Muscle layer of colon (tissue), 2 donors: Measurements from ENCODE around the gene MXRA7.

ENCODE experiments used
- H3K27ac ChIP-seq: one replicate; pipeline ENCODE4 v1.7.0; 2013; ENCODE audit warnings: low read depth, mild to moderate bottlenecking, low read length, moderate library complexity
- H3K27me3 ChIP-seq, 2 donors: one replicate each; pipeline ENCODE4 v1.7.0; 2013; ENCODE audit warnings: low read length in 2 of 2, mild to moderate bottlenecking in 2 of 2; ENCODE audit not compliant: insufficient read depth in 2 of 2, control insufficient read depth in 1 of 2
- H3K36me3 ChIP-seq: one replicate; pipeline ENCODE4 v1.7.0; 2013; ENCODE audit warnings: mild to moderate bottlenecking, low read length; ENCODE audit not compliant: insufficient read depth
- H3K4me1 ChIP-seq: one replicate; pipeline ENCODE4 v1.7.0; 2013; ENCODE audit warnings: mild to moderate bottlenecking, low read length; ENCODE audit not compliant: insufficient read depth
- H3K4me3 ChIP-seq, 2 donors: one replicate each; pipeline ENCODE4 v1.7.0; 2013; ENCODE audit warnings: low read length in 2 of 2, low read depth in 1 of 2, mild to moderate bottlenecking in 1 of 2, moderate library complexity in 1 of 2
- H3K9ac ChIP-seq: one replicate; pipeline ENCODE4 v1.7.0; 2013; ENCODE audit warnings: low read length
- H3K9me3 ChIP-seq: one replicate; pipeline ENCODE4 v1.7.0; 2013; ENCODE audit warnings: mild to moderate bottlenecking, low read length
- donor health status: abdominal sarcoma.
- donor health status: Adenocarcinoma of cecum.

MXRA7 gene

DNA sequence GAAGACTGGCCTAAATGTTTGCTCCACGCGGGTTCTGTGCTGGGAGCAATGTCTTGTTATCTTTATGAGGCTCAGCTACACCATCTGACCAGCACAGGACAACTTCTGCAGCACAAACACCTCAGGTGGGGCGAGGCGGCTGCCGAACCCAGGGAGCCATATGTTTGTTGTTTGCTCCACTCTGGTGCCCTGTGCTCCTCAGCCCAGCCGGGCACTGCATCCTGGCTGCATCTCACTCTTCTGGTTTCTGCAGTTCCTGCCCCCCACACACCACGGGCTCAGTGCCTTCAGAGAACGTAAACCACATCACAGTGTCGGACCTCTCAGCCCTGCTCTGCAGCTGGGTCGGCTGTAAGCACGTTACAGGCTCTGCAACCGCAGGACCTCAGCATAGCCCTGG, 32.4 kb downstream of the MXRA7 start:
- Histone ChIP-seq H3K4me1 (peaks cover 29% of the 10 kb centered on the region), H3K27ac (no peak overlapping the region), H3K4me3 (no peak overlapping the region), H3K27me3 (no peaks in the 10 kb centered on the region), H3K9ac (no peak overlapping the region), H3K36me3 (peaks cover 22% of the 10 kb centered on the region), H3K9me3 (no peaks in the 10 kb centered on the region)

DNA sequence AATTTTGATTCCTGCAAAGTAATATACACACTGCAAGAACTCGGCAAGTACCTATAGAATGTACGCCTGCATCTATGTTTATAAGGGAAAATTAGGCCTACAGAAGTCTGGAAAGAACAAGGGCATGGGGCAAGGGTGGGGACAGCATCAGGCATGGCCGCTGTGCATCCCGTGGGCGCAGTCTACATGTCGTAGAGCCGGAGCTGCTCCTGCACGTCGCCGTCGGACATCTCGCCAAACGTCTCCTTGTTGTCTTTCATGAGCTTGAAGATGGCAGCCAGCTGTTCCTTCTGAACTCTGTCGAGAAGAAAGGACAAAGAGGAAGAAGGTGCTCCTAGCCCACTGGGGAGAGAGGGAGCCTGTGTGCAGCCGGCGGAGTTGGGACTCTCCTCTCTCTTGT, 33.4 kb downstream of the MXRA7 start:
- Histone ChIP-seq H3K27me3 (no peaks in the 10 kb centered on the region), H3K27ac (no peak overlapping the region)

GRCh38 chr17:76676629-76677028, 34.1 kb downstream of the MXRA7 start:
- Histone ChIP-seq H3K4me1 (peaks cover 19% of the 10 kb centered on the region), H3K9ac (no peak overlapping the region), H3K27ac (no peak overlapping the region), H3K9me3 (no peaks in the 10 kb centered on the region), H3K36me3 (peaks cover 17% of the 10 kb centered on the region), H3K4me3 (no peak overlapping the region), H3K27me3 (no peaks in the 10 kb centered on the region)

More for the DNA sequence above, 33.4 kb downstream of the MXRA7 start:
- Histone ChIP-seq H3K36me3 (peaks cover 17% of the 10 kb centered on the region), H3K9me3 (no peaks in the 10 kb centered on the region), H3K4me3 (no peak overlapping the region), H3K9ac (no peak overlapping the region), H3K4me1 (peaks cover 22% of the 10 kb centered on the region)

DNA sequence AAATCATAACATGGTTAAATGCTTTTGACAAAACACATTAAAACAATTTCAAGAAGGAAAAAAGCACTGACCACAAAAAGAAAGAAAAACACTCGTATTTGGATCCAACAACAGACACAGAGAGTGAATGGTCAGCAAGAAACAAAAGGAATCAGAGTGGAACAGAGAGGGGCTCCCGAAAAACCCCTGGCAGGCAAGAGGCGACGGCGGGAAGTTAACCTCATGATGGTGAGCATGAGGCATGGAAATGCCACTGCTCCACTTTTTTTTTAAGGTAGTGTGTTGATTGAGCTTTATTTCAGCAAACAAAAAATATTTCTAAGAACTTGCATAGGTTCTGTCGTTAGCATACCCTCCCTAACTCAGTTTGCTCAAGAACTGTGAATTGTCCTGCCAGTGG, 35.1 kb downstream of the MXRA7 start:
- peaks cover 17% of the 10 kb centered on the region for H3K36me3 ChIP-seq
- no peak overlapping the region for H3K27ac ChIP-seq
- H3K9me3 ChIP-seq: no peaks in the 10 kb centered on the region
- peaks cover 16% of the 10 kb centered on the region for H3K4me1 ChIP-seq
- H3K27me3 ChIP-seq: no peaks in the 10 kb centered on the region
- no peak overlapping the region for H3K9ac ChIP-seq
- no peak overlapping the region for H3K4me3 ChIP-seq

- Histone ChIP-seq H3K27me3 (no peaks in the 10 kb centered on the region), H3K4me1 (peaks cover 14% of the 10 kb centered on the region), H3K36me3 (peaks cover 17% of the 10 kb centered on the region), H3K27ac (no peak overlapping the region), H3K4me3 (no peak overlapping the region), H3K9ac (no peak overlapping the region), H3K9me3 (no peaks in the 10 kb centered on the region)
Observed at GRCh38 chr17:76674600-76674999, 36.2 kb downstream of the MXRA7 start.

DNA sequence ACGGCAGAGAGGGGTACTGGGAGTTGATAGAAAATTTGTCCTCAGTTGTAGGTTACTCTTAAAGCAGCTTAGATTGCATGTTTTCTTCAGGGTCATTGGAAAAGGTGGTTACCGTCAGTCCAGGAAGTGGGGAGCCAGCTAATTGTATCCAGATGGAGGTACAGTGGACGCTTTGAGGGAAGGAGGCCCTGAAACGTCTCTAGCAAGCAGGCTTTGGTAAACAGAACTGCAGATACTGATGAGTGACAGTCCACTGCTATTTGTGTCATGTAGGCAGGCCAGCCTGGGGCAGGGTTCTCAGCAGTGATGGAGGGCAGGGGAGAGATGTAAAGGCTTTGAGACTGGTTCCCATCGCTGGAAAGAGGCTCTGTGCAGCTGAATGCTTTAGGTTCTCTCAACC, 37.0 kb downstream of the MXRA7 start:
- H3K4me1 ChIP-seq: peaks cover 14% of the 10 kb centered on the region
- H3K9me3 ChIP-seq: no peaks in the 10 kb centered on the region
- no peak overlapping the region for H3K9ac ChIP-seq
- H3K27ac ChIP-seq: no peak overlapping the region
- no peak overlapping the region for H3K4me3 ChIP-seq
- H3K27me3 ChIP-seq: no peaks in the 10 kb centered on the region
- peaks cover 17% of the 10 kb centered on the region for H3K36me3 ChIP-seq

DNA sequence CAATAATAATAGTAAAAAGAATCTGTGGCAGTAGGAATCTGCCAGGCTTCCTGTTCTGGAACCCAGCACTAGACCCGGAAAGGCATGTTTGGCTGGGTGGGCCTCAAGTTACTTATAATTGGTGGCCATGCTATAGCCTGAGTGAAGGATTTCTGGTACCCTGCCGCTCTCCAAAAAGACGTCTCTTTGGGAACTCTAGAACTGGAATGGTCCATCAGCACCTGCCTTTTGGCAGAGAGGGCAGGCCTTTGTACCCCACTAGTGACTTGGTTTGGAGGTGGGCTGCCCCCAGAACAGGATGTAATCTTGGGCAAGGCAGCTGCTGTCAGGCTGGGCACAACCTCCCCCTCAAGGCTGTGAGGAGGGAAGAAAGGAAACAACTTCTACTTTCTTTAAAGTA, 37.9 kb downstream of the MXRA7 start:
- H3K4me3 ChIP-seq: no peak overlapping the region
- peaks cover 14% of the 10 kb centered on the region for H3K4me1 ChIP-seq
- peaks cover 14% of the 10 kb centered on the region for H3K36me3 ChIP-seq
- no peaks in the 10 kb centered on the region for H3K27me3 ChIP-seq
- no peak overlapping the region for H3K27ac ChIP-seq
- no peak overlapping the region for H3K9ac ChIP-seq
- H3K9me3 ChIP-seq: no peaks in the 10 kb centered on the region

DNA sequence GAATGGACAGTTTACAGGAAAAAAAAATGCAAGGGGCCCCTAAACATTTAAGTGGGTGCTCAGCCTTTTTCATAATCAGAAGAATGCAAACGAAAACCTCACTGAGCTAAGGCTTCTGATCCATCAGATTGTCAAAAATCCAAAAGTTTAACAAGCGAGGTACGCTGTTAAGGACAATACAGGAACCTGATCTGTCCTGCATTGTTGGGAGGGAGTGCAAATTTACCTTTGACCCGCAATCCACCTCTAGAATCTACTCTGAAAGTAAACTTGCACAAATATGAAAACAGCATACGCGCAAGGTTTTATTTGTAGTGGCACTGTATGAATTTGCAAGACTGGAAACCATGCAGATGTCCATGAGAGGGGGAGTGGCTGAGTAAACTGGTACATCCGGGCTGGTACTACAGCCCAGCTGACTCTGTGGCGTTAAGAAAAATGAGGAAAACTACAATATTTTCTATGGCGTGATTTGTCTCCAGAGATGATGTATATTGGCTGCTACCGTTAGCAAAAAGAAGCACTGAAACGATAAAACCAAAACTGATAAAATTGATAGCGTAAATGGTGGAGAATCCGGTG, 38.4 kb downstream of the MXRA7 start:
- peak overlapping the region; percentile 94 for H3K9ac ChIP-seq
- peaks cover 9% of the 10 kb centered on the region for H3K36me3 ChIP-seq
- no peaks in the 10 kb centered on the region for H3K9me3 ChIP-seq
- peaks cover 14% of the 10 kb centered on the region for H3K4me1 ChIP-seq
- H3K27ac ChIP-seq: peak overlapping the region; percentile 89
- H3K27me3 ChIP-seq: no peaks in the 10 kb centered on the region
- H3K4me3 ChIP-seq: peak overlapping the region; percentile 68 to 92

DNA sequence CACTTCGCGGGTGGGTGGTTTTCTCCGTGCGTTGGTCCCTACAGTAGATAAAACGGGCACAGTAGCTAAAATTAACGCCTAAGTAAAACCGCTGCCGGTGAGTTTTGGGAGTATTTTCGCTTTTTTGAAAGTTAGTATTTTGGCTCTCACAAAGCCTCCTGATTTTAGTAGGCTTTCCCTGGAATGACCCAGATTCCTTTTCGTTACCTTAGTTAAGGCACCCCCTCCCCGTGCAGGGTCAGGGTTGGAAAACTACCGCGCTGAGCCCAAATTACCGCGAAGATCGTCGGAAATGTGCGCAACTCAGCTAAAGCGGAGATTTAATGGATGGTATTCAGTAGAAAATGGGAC, 38.9 kb downstream of the MXRA7 start:
- peak overlapping the region; percentile 68 to 92 for H3K4me3 ChIP-seq
- H3K27ac ChIP-seq: peak overlapping the region; percentile 89

GRCh38 chr17:76671123-76671911, 39.4 kb downstream of the MXRA7 start:
- H3K9me3 ChIP-seq: no peaks in the 10 kb centered on the region
- no peak overlapping the region for H3K9ac ChIP-seq
- no peaks in the 10 kb centered on the region for H3K27me3 ChIP-seq
- peaks cover 6% of the 10 kb centered on the region for H3K36me3 ChIP-seq
- H3K4me1 ChIP-seq: peaks cover 14% of the 10 kb centered on the region
- peak overlapping the region; percentile 54 for H3K27ac ChIP-seq
- peak overlapping the region; percentile 9 to 92 for H3K4me3 ChIP-seq

More for the DNA sequence above, 38.9 kb downstream of the MXRA7 start:
- Histone ChIP-seq H3K36me3 (peaks cover 6% of the 10 kb centered on the region), H3K9ac (peak overlapping the region; percentile 94), H3K4me1 (peaks cover 14% of the 10 kb centered on the region), H3K27me3 (no peaks in the 10 kb centered on the region), H3K9me3 (no peaks in the 10 kb centered on the region)

- H3K9me3 ChIP-seq: no peaks in the 10 kb centered on the region
- H3K9ac ChIP-seq: no peak overlapping the region
- no peaks in the 10 kb centered on the region for H3K27me3 ChIP-seq
- peaks cover 14% of the 10 kb centered on the region for H3K4me1 ChIP-seq
- peak overlapping the region; percentile 9 to 92 for H3K4me3 ChIP-seq
- no peak overlapping the region for H3K27ac ChIP-seq
- peaks cover 2% of the 10 kb centered on the region for H3K36me3 ChIP-seq
Observed at GRCh38 chr17:76670718-76671122, 40.0 kb downstream of the MXRA7 start.
